GM12878 (cell line): ENCODE data around the gene DUOX1. TPM values are rescaled to one million over a fixed set of nuclear protein-coding genes. Genes with fewer than 3 reads are reported as not detected.

Experiments
- ATF7 ChIP-seq: fragments of 450-650 bp; IDR thresholded peaks from 2 replicates; pipeline ENCODE4 v1.6.1; 2016; ENCODE audit warnings: low read depth, mild to moderate bottlenecking
- CBFB ChIP-seq: IDR thresholded peaks from 2 replicates; pipeline ENCODE4 v1.6.1; 2016; ENCODE audit warnings: antibody characterized with exemption, low read depth
- CEBPB ChIP-seq, 2 experiments: fragments of 150-350 bp in 1 of 2; IDR thresholded peaks; 2 replicates each; pipeline ENCODE4 v1.6.1; 2012 to 2014; ENCODE audit warnings: low read depth in 2 of 2, low read length in 2 of 2, borderline replicate concordance in 1 of 2, inconsistent platforms in 1 of 2
- EP300 ChIP-seq, 2 experiments: fragments of 150-350 bp in 1 of 2; IDR thresholded peaks; 2 replicates each; pipeline ENCODE4 v1.6.1; 2011 to 2012; ENCODE audit warnings: low read depth in 2 of 2, low read length in 2 of 2, borderline replicate concordance in 1 of 2, improper control_type of control experiment in 1 of 2, inconsistent platforms in 1 of 2; ENCODE audit not compliant: control insufficient read depth in 1 of 2
- GATAD2B ChIP-seq: fragments of 450-650 bp; conservative IDR thresholded peaks from 2 replicates; pipeline ENCODE4 v1.6.1; 2017; ENCODE audit warnings: low read depth, mild to moderate bottlenecking, moderate library complexity
- HDAC6 ChIP-seq: fragments of 200-600 bp; sonication (generic); IDR thresholded peaks from one replicate; pipeline ENCODE4 v1.8.0; 2017; ENCODE audit warnings: antibody characterized with exemption; ENCODE audit not compliant: unreplicated experiment
- IKZF2 ChIP-seq, 2 experiments: fragments of 450-650 bp; IDR thresholded peaks; 2 replicates each; pipeline ENCODE4 v1.6.1; 2017; ENCODE audit warnings: mild to moderate bottlenecking in 2 of 2, moderate library complexity in 2 of 2
- POLR2A ChIP-seq: IDR thresholded peaks from 2 replicates; pipeline ENCODE4 v1.6.1; 2011; ENCODE audit warnings: low read depth, mild to moderate bottlenecking, low read length
- SMAD5 ChIP-seq: IDR thresholded peaks from 2 replicates; pipeline ENCODE4 v1.6.1; 2016; ENCODE audit warnings: antibody characterized with exemption, low read depth
- SP1 ChIP-seq: IDR thresholded peaks from one replicate; pipeline ENCODE4 v1.6.1; 2011; ENCODE audit warnings: low read depth, low read length
- SRF ChIP-seq, 2 experiments: IDR thresholded peaks; 2 replicates each; pipeline ENCODE4 v1.6.1; 2011; ENCODE audit warnings: low read depth in 2 of 2, low read length in 2 of 2, mild to moderate bottlenecking in 1 of 2, moderate library complexity in 1 of 2
- YY1 ChIP-seq: IDR thresholded peaks from 2 replicates; pipeline ENCODE4 v1.6.1; 2011; ENCODE audit warnings: low read depth, mild to moderate bottlenecking, low read length
- ZNF592 ChIP-seq: fragments of 450-650 bp; IDR thresholded peaks from 2 replicates; pipeline ENCODE4 v1.6.1; 2017; ENCODE audit warnings: mild to moderate bottlenecking, moderate library complexity
- polyA plus RNA-seq, 11 experiments: library from polyadenylated mRNA; depleted of rRNA in 4 of 11; unstranded in 6 of 11; stranded (reverse) in 5 of 11; fragments of >200 nt; fragmentation: Nextera tagmentation in 4 of 11; fragmentation: Illumina TruSeq in 1 of 11; extraction: Ambion mirVana in 4 of 11; extraction: Trizol in 1 of 11; gene quantifications; 1 replicate in 1 of 11; 2 replicates in 10 of 11; pipeline versions ENCODE4 v1.2.1 to v1.2.3, GENCODE V29; 2011 to 2016; ENCODE audit warnings: inconsistent platforms in 2 of 11, missing spikeins in 2 of 11, low read depth in 1 of 11
- total RNA-seq, 4 experiments: library from RNA; depleted of rRNA in 3 of 4; stranded (reverse); fragments of >200 nt in 3 of 4; fragmentation: Illumina TruSeq in 1 of 4; extraction: Trizol in 1 of 4; gene quantifications; 2 replicates each; pipeline versions ENCODE4 v1.2.1 to v1.2.3, GENCODE V29; 2013 to 2021
- TF ChIP-seq, protein P1 (sequence below): fragments of 450-650 bp; IDR thresholded peaks from 2 replicates; pipeline ENCODE4 v1.6.1; 2016; ENCODE audit warnings: mild to moderate bottlenecking
- TF ChIP-seq, protein P2 (sequence below): IDR thresholded peaks from 2 replicates; pipeline ENCODE4 v1.6.1; 2011; ENCODE audit warnings: borderline replicate concordance, low read depth, mild to moderate bottlenecking, moderate library complexity, mixed read lengths, low read length; ENCODE audit not compliant: insufficient read depth; ENCODE audit errors: extremely low read length
- TF ChIP-seq, protein P3 (sequence below): IDR thresholded peaks from 2 replicates; pipeline ENCODE4 v1.6.1; 2011; ENCODE audit warnings: borderline replicate concordance, low read depth, mild to moderate bottlenecking, moderate library complexity, low read length; ENCODE audit not compliant: insufficient read depth, poor library complexity, severe bottlenecking

DUOX1 gene
- total and polyA plus RNA-seq, 10 of the 15 experiments (the other 5 are each of a cell fraction or from before 2014, with no cell fraction given), result 0.02 to 2.1 (median 0.26) TPM; not detected in 3

- TF ChIP-seq HDAC6 (no peak), GATAD2B (peak; percentile 27; the same call in 1 of the 2 replicates), ZNF592 (no peak), CEBPB (IDR thresholded peaks at IDR 0.05; ENCODE audit: borderline replicate concordance in 1 of 2, low read depth in 2 of 2, low read length in 2 of 2) (no peak), SP1 (peak; percentile 79), EP300 (IDR thresholded peaks at IDR 0.05; ENCODE audit: borderline replicate concordance in 1 of 2, control insufficient read depth in 1 of 2, low read depth in 2 of 2, low read length in 2 of 2) (peak; percentile 94 to 95; a peak in 3 of 4 replicates), SMAD5 (no peak), CBFB (no peak), ATF7 (peak; percentile 66), SRF (IDR thresholded peaks at IDR 0.05; ENCODE audit: low read depth in 2 of 2, low read length in 2 of 2) (no peak), YY1 (0 out of 2 replicates have a peak, but pooled peaks have one; percentile 25), IKZF2 (IDR thresholded peaks at IDR 0.05) (peak; percentile 77 to 89; a peak in 3 of 4 replicates), POLR2A (peak; percentile 82)
- TF ChIP-seq, protein P1, sequence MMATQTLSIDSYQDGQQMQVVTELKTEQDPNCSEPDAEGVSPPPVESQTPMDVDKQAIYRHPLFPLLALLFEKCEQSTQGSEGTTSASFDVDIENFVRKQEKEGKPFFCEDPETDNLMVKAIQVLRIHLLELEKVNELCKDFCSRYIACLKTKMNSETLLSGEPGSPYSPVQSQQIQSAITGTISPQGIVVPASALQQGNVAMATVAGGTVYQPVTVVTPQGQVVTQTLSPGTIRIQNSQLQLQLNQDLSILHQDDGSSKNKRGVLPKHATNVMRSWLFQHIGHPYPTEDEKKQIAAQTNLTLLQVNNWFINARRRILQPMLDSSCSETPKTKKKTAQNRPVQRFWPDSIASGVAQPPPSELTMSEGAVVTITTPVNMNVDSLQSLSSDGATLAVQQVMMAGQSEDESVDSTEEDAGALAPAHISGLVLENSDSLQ, result peak; percentile 62; the same call in 1 of the 2 replicates
- TF ChIP-seq, protein P2, sequence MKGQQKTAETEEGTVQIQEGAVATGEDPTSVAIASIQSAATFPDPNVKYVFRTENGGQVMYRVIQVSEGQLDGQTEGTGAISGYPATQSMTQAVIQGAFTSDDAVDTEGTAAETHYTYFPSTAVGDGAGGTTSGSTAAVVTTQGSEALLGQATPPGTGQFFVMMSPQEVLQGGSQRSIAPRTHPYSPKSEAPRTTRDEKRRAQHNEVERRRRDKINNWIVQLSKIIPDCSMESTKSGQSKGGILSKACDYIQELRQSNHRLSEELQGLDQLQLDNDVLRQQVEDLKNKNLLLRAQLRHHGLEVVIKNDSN, result no peak
- TF ChIP-seq, protein P3, sequence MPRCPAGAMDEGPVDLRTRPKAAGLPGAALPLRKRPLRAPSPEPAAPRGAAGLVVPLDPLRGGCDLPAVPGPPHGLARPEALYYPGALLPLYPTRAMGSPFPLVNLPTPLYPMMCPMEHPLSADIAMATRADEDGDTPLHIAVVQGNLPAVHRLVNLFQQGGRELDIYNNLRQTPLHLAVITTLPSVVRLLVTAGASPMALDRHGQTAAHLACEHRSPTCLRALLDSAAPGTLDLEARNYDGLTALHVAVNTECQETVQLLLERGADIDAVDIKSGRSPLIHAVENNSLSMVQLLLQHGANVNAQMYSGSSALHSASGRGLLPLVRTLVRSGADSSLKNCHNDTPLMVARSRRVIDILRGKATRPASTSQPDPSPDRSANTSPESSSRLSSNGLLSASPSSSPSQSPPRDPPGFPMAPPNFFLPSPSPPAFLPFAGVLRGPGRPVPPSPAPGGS, result peak; percentile 36
Measured at GRCh38 chr15:45187894-45188830, 58.4 kb downstream of the DUOX1 start, which contains the start of gene SHF (continued).
